Gastroesophageal sphincter (tissue), 4 donors: ENCODE results near the gene PUM1. TPM values are rescaled to one million over a fixed set of nuclear protein-coding genes. Genes with fewer than 3 reads are reported as not detected.

ENCODE experiments used
- ATAC-seq: fragments of 150-250 bp; one replicate; pipeline ENCODE4 v1.9.1; 2016; ENCODE audit warnings: mild to moderate bottlenecking, moderate library complexity
- H3K27ac ChIP-seq, 4 donors: fragments of 200-600 bp; sonication (generic) in 3 of 4; 1 replicate in 3 of 4; 2 replicates in 1 of 4; pipeline ENCODE4 v1.5.1; 2016 to 2019
- H3K27me3 ChIP-seq: fragments of 200-600 bp; sonication (generic); one replicate; pipeline ENCODE4 v1.5.1; 2019
- H3K36me3 ChIP-seq, 2 donors: fragments of 200-600 bp; sonication (generic); one replicate each; pipeline ENCODE4 v1.5.1; 2019; ENCODE audit warnings: control low read depth in 1 of 2
- H3K4me1 ChIP-seq, 3 donors: fragments of 200-600 bp; sonication (generic); 1 replicate in 2 of 3; 2 replicates in 1 of 3; pipeline ENCODE4 v1.5.1; 2016 to 2019; ENCODE audit warnings: control low read depth in 2 of 3
- H3K4me3 ChIP-seq, 2 donors: fragments of 200-600 bp; sonication (generic); one replicate each; pipeline ENCODE4 v1.5.1; 2019; ENCODE audit warnings: mild to moderate bottlenecking in 1 of 2, moderate library complexity in 1 of 2
- H3K9me3 ChIP-seq, 3 donors: fragments of 200-600 bp; sonication (generic); one replicate each; pipeline ENCODE4 v1.5.1; 2017 to 2019; ENCODE audit warnings: control low read depth in 2 of 3
- EP300 ChIP-seq: sonication (generic); formaldehyde crosslinking; IDR thresholded peaks from one replicate; pipeline ENCODE4 v1.6.1; 2017; ENCODE audit warnings: antibody characterized with exemption, mild to moderate bottlenecking
- POLR2A ChIP-seq, 2 donors: fragments of 450-650 bp; IDR thresholded peaks; one replicate each; pipeline ENCODE4 v1.6.1; 2017; ENCODE audit warnings: antibody characterized with exemption in 2 of 2, mild to moderate bottlenecking in 2 of 2, moderate library complexity in 1 of 2
- POLR2AphosphoS5 ChIP-seq: sonication (generic); formaldehyde crosslinking; IDR thresholded peaks from one replicate; pipeline ENCODE4 v1.6.1; 2017; ENCODE audit warnings: antibody characterized with exemption
- WGBS, 2 donors: methylation state at CpG; one replicate each; pipeline ENCODE4 v1.1.5; 2018; ENCODE audit warnings: low coverage in 1 of 2; 5-methylcytosine and 5-hydroxymethylcytosine counted together
- total RNA-seq, 4 donors: library from RNA; depleted of rRNA; stranded (reverse); fragments of >200 nt; gene quantifications; one replicate each; pipeline ENCODE4 v1.1.0, GENCODE V29; 2016
- TF ChIP-seq, protein P1 (sequence below), 4 experiments: fragments of 200-600 bp in 2 of 4; fragments of 450-650 bp in 2 of 4; sonication (generic) in 1 of 4; IDR thresholded peaks; one replicate each; pipeline ENCODE4 v1.5.1; 2017 to 2019; ENCODE audit warnings: antibody characterized with exemption in 4 of 4, mild to moderate bottlenecking in 2 of 4, moderate library complexity in 2 of 4

PUM1 gene
- total RNA-seq, 4 donors from 2014 or later = 83.8 to 90.7 (median 88.4) TPM

DNA sequence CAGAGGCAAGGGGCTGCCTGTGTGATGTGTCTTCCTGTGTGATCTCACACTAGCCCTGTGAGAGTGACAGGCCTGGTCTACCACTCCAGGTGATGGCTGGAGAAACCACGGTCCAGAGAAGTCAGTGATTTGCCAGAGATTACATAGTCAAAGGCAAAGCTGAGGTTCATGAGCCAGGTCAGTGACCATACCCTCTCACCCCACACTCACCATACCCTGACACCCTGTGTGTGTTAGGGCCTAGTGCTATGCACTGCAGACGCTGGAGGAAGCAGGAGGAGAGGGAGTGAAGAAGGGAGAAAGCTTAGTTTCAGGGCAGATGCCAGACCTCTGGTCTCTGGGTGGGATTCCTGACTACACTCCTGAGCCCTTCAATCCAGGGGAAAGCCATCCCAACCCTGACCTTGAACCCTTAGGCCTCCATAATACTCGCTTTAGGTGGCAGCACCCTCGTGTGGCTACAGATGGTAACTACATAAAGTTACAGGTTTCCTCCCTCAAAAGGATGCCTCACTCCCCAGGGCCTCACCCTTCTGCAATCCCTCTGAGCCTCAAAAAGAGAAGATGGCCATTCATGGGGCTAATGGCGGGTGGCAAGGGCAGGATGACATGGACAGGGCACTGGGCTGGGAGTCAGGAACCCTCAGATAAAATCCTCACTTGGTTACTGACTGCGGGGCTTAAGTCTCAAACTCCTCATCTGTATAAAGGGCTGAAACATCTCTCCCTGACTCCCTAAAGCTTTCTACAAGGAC lies 136.2 kb downstream of the PUM1 start:
- no peak for TF ChIP-seq POLR2AphosphoS5
- TF ChIP-seq, protein P1, sequence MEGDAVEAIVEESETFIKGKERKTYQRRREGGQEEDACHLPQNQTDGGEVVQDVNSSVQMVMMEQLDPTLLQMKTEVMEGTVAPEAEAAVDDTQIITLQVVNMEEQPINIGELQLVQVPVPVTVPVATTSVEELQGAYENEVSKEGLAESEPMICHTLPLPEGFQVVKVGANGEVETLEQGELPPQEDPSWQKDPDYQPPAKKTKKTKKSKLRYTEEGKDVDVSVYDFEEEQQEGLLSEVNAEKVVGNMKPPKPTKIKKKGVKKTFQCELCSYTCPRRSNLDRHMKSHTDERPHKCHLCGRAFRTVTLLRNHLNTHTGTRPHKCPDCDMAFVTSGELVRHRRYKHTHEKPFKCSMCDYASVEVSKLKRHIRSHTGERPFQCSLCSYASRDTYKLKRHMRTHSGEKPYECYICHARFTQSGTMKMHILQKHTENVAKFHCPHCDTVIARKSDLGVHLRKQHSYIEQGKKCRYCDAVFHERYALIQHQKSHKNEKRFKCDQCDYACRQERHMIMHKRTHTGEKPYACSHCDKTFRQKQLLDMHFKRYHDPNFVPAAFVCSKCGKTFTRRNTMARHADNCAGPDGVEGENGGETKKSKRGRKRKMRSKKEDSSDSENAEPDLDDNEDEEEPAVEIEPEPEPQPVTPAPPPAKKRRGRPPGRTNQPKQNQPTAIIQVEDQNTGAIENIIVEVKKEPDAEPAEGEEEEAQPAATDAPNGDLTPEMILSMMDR (IDR thresholded peaks at IDR 0.05) = peak; percentile 52 to 74 (median 65)
- ATAC-seq = peak; percentile 66
- H3K27ac ChIP-seq = peak overlapping the region in 1 of 4 donors; percentile 27
- H3K9me3 ChIP-seq = no peaks in the 10 kb centered on the region
- no peak overlapping the region for H3K4me3 ChIP-seq
- 27 to 82% methylated on average over 3 to 4 of the region's 6 CpGs for WGBS, 2 donors
- H3K4me1 ChIP-seq = peaks cover 0 to 20% (median 0%) of the 10 kb centered on the region in 3 donors
- peaks cover 0 to 33% of the 10 kb centered on the region in 2 donors for H3K36me3 ChIP-seq
- no peaks in the 10 kb centered on the region for H3K27me3 ChIP-seq

DNA sequence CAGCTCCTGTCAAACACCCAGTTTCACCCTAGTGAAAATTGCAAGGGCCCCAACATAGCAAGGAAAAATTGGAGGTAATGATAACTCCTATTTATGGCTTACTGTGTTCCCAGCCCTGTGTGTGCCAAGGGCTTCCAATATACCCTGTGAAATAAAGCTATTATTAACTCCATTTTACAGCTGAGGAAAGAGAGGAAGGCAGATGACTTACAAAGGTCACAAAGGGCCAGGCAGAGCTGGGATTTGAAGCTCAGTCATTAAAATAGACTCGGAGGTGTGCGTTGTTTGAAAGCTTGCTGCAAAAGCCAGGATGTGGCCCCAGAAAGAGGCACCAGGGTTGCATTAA lies 136.8 kb downstream of the PUM1 start:
- Histone ChIP-seq H3K27ac (no peak overlapping the region), H3K4me1 (peaks cover 0 to 14% (median 0%) of the 10 kb centered on the region in 3 donors), H3K36me3 (peaks cover 0 to 28% of the 10 kb centered on the region in 2 donors), H3K4me3 (no peak overlapping the region), H3K27me3 (no peaks in the 10 kb centered on the region), H3K9me3 (no peaks in the 10 kb centered on the region)
- 96% methylated on average over 2 of the region's 2 CpGs; no CpG with 5 or more reads in 1 of the 2 donors for WGBS, 2 donors
- no peak for ATAC-seq
- TF ChIP-seq POLR2A (IDR thresholded peaks at IDR 0.05) (no peak), EP300 (no peak)
- TF ChIP-seq, protein P1 (IDR thresholded peaks at IDR 0.05) = no peak

DNA sequence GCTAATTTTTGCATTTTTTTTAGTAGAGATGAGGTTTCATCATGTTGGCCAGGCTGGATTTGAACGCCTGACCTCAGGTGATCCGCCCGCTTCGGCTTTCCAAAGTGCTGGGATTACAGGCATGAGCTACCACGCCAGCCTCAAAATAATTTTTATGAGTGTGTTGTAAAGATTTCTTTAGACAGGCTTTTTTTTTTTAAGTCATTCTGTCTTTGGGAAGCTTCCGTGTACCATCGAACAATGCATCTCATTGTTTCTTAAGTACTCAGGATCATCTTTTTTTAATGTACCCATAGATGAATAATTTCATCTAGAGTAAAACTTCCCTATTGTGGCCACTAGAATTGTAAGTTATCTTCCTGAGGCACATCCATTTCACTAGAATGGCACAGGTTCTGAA lies 137.3 kb downstream of the PUM1 start:
- TF ChIP-seq, protein P1 (IDR thresholded peaks at IDR 0.05) = no peak
- WGBS, 2 donors = 77 to 85% methylated on average over 7 of the region's 7 CpGs
- no peak overlapping the region for H3K4me3 ChIP-seq
- H3K27ac ChIP-seq = no peak overlapping the region
- H3K27me3 ChIP-seq = no peaks in the 10 kb centered on the region
- H3K4me1 ChIP-seq = peaks cover 0 to 10% (median 0%) of the 10 kb centered on the region in 3 donors
- no peak for ATAC-seq
- H3K36me3 ChIP-seq = peaks cover 0 to 22% of the 10 kb centered on the region in 2 donors
- no peaks in the 10 kb centered on the region for H3K9me3 ChIP-seq

DNA sequence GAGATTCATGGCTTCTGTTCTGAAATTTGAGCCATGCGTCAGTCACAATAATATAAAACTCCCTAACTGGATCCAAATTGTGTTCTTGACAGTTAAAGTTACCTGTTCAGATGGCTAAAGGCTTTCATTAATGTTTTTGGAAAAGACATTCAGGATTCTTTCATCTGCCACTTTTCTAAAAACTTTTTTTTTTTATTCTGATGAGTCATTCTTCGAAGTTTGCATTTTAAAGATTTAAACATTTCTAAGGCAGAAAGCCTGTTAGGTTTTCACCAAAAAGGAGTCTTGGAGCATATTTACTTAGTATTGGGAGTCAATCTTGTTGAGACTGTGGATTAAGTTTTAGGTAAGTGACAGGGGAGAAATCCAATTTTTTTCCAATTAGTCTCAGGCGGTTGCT lies 138.1 kb downstream of the PUM1 start:
- Histone ChIP-seq H3K9me3 (no peaks in the 10 kb centered on the region), H3K27me3 (no peaks in the 10 kb centered on the region), H3K36me3 (peaks cover 0 to 15% of the 10 kb centered on the region in 2 donors), H3K4me1 (peaks cover 0 to 10% (median 0%) of the 10 kb centered on the region in 3 donors), H3K27ac (no peak overlapping the region), H3K4me3 (no peak overlapping the region)
- 86 to 90% methylated on average over 3 of the region's 3 CpGs for WGBS, 2 donors
- TF ChIP-seq, protein P1 (IDR thresholded peaks at IDR 0.05) = no peak
- TF ChIP-seq EP300 = no peak
- TF ChIP-seq POLR2AphosphoS5 = no peak
- TF ChIP-seq POLR2A (IDR thresholded peaks at IDR 0.05) = no peak
- ATAC-seq = no peak

DNA sequence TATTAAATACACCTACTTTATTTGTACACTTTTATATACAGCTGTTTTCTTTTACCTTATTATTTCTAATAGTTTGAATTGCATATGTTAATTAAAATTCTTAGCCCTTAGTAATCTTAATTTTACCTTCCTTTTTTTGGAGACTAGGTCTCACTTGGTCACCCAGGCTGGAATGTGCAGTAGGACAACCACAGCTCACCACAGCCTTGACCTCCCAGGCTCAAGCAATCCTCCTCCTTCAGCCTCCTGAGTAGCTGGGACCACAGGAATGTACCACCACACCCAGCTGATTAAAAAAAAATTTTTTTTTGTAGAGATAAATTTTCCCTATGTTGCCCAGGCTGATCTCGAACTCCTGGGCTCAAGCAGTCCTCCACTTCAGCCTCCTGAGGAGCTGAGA lies 141.9 kb downstream of the PUM1 start:
- no peak overlapping the region for H3K27ac ChIP-seq
- no peaks in the 10 kb centered on the region for H3K27me3 ChIP-seq
- no peaks in the 10 kb centered on the region for H3K9me3 ChIP-seq
- ATAC-seq = no peak
- no peaks in the 10 kb centered on the region for H3K36me3 ChIP-seq
- H3K4me3 ChIP-seq = no peak overlapping the region
- 67% methylated on average over 1 of the region's 1 CpG; no CpG with 5 or more reads in 1 of the 2 donors for WGBS, 2 donors
- no peak for TF ChIP-seq EP300
- TF ChIP-seq POLR2AphosphoS5 = no peak
- TF ChIP-seq, protein P1 (IDR thresholded peaks at IDR 0.05) = no peak
- no peak for TF ChIP-seq POLR2A (IDR thresholded peaks at IDR 0.05)
- no peaks in the 10 kb centered on the region for H3K4me1 ChIP-seq
